ENCODE data around the gene MDC1. TPM values are rescaled to one million over a fixed set of nuclear protein-coding genes. Genes with fewer than 3 reads are reported as not detected.

The MDC1 gene
- total and polyA plus RNA-seq, 2 of the 13 experiments (the other 11 are each of a cell fraction or from before 2014, with no cell fraction given) = 8.4 to 14.0 TPM

DNA sequence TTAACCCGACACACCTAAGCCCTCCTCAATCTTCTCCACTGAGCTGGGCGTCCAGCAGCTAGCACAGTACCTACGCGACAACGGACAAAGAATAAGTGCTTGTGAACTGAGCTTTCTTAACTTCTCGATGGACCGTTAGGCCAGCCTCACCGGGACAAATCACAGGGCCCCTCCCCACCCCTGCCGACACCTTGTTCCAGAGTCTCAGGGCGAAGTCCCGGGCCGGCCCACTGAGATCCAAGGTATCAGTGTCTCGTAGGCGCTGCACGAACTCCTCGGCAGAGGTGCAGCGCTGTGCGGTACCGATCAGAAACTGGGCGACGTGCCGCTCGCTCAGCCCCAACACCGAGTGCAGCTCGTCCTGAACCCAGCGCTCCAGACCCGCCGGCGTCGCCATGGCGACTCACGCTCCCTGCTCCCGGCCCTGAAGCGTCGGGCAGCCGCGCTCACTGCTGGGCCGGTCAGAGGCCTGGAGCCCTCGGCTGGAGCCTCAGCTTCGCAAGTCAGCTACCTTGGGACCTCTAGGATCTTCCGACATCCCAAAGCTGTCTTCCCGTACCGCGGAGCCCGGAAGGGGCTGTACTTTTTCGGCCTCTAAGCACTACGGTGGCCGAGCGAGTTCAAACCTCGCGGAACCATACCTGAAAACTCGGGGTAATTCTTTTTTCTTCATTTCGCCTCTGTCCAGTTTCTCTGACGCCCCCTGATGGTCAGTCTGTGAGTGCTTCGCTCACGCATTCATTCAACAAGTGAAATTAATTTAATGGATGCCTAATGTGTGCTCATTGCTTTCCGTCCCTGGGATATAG lies 44.4 kb downstream of the MDC1 start, which contains the start of gene DHX16 (continued):
- TF ChIP-seq, protein P1, sequence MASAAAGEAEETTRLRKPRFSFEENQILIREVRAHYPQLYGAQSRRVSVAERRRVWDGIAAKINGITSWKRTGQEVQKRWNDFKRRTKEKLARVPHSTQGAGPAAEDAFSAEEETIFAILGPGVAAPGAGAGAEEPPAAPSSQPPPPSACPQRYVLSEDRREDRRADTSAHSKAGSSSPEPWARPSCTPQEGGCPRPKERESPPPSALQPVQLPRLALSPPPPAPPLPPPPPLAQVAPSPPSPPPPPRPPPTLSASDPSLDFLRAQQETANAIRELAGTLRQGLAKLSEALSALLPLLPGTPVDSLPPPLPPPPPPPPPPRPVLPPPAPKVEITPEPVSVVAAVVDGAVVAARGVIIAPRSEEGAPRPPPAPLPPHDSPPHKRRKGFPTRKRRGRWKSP (CRISPR knock-in tag; IDR thresholded peaks at IDR 0.05) = no peak; the same call in none of the 2 replicates
- TF ChIP-seq ZNF343 (CRISPR knock-in tag; IDR thresholded peaks at IDR 0.05) (no peak), ZNF83 (CRISPR knock-in tag; IDR thresholded peaks at IDR 0.05; ENCODE audit: borderline replicate concordance) (no peak), SOX6 (IDR thresholded peaks at IDR 0.05) (no peak), SOX6 (CRISPR knock-in tag; IDR thresholded peaks at IDR 0.05) (peak; percentile 78), ZNF710 (CRISPR knock-in tag; IDR thresholded peaks at IDR 0.05; ENCODE audit: borderline replicate concordance) (peak; percentile 72; the same call in 1 of the 2 replicates), BCLAF1 (IDR thresholded peaks at IDR 0.05) (no peak), HNRNPLL (IDR thresholded peaks at IDR 0.05; ENCODE audit: low read depth, low read length, poor library complexity, severe bottlenecking) (peak; percentile 50), SSRP1 (CRISPR knock-in tag; IDR thresholded peaks at IDR 0.05) (no peak), GFI1 (CRISPR knock-in tag; IDR thresholded peaks at IDR 0.05; ENCODE audit: borderline replicate concordance) (peak; percentile 78), ZBTB25 (CRISPR knock-in tag; IDR thresholded peaks at IDR 0.05) (no peak; the same call in 1 of the 2 replicates), HMGA1 (CRISPR knock-in tag; conservative IDR thresholded peaks at IDR 0.05) (no peak), CENPT (CRISPR knock-in tag; IDR thresholded peaks at IDR 0.05; ENCODE audit: low read depth) (0 out of 2 replicates have a peak, but pooled peaks have one; percentile 57), ZNF639 (CRISPR knock-in tag; conservative IDR thresholded peaks at IDR 0.05) (0 out of 2 replicates have a peak, but pooled peaks have one; percentile 62), ZNF674 (CRISPR knock-in tag; IDR thresholded peaks at IDR 0.05; ENCODE audit: low read depth) (no peak), MLXIP (CRISPR knock-in tag; IDR thresholded peaks at IDR 0.05; ENCODE audit: borderline replicate concordance) (no peak), ZNF331 (CRISPR knock-in tag; IDR thresholded peaks at IDR 0.05) (peak; percentile 91)

All from HepG2 (cell line).